Measurements from ENCODE around the gene LRWD1.
"Not testable (repeated sequence)": the region's sequence is repeated elsewhere in the genome, so short reads cannot be mapped to it uniquely, and the experiment has no call there.

The LRWD1 gene

DNA sequence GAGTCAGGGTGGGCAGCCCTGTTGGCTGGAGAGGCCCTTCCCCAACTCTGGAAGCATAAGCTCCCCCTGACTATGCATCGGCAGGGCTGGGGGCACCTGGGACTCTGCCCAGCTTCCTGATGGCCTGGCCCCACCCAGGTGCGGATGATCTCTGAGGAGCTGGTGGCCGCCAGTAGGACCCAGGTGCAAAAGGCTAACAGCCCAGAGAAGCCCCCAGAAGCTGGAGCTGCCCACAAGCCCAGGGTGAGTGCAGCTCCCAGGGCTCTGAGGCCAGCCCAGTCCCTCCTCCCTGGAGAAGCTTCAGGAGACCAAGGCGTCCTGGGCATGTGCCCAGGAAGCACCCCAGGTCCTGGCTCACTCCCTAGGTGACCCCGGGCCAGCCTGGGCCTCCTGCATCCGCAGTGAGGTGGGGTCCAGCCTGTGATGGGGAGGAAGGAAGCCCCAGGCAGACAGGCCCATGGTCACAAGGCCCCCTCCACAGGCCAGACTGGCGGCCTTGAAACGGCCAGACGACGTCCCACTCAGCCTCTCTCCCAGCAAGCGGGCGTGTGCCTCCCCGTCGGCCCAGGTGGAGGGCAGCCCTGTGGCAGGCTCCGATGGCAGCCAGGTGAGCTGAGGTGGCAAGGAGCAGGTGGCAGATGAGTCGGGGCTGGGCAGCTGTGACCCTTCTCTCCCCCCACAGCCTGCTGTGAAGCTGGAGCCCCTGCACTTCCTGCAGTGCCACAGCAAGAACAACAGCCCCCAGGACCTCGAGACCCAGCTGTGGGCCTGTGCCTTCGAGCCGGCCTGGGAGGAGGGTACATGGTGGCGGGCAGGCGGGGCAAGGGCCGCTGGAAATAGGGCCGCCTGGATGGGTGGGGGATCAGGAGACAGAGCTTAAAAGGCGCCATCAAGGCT lies 3.0 kb downstream of the LRWD1 start:
- no peak for DNase-seq

GRCh38 chr7:102468478-102469350 lies 3.9 kb downstream of the LRWD1 start:
- no peak for DNase-seq

DNA sequence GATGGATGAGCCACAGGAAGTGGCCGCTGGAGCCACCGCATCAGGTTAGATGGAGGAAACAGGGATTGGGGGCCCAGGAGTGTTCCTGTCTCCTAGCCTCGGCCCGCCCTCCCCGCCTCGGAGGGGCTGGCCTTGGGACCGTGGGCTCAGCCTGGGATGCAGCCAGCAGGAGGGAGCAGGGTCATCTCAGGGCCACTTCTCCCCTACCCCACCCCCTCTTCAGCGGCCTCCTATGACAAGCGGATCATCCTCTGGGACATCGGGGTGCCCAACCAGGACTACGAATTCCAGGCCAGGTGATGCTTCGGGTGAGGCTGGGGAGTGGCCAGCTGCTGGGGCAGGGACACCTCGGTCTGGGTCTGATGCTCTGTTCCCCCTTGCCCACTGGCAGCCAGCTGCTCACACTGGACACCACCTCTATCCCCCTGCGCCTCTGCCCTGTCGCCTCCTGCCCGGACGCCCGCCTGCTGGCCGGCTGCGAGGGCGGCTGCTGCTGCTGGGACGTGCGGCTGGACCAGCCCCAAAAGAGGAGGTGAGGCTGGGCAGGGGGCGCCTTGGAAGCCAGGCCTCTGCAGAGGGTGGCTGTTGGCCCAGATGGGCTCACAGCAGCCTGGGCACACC lies 4.7 kb downstream of the LRWD1 start:
- DNase-seq = no peak

DNA sequence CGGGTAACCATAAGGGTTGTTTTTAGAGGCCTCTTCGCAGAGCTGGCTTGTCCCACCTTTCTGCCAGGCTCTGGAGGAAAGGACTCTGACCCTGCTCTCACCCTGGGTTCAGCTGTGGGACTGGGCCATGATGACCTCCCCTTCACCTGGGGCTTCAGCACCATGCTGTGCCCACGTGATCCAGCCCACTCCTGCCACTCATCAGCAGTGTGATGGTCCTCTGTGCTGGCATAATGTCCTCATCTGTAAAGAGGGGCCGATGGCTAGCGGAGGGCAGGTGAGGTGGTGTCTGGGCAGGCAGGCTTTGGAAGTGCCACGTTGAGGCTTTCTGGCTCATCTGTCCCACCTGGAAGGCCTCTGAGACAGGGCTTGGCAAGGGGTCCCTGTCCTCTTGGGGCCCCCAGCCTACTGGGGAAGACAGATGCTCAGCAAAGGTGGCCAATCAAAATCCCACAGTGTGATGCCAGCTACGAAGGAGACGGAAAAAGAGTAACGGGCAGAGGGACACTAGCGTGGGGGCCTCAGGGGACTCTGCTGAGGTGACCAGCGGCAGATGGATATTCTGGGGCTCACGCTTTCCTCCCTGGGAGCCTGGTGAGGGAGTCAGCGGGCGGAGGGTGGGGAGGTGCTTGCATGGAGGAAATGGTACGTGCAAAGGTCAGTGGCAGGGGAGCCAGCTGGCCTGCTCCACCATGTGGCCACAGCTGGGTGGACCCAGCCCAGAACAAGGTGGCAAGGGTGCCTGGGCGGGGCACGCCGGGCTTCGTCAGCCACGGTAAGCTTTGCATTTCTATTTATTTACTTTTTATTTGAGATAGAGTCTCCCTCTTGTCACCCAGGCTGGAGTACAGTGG lies 5.4 kb downstream of the LRWD1 start:
- DNase-seq = no peak

GRCh38 chr7:102471791-102472125 lies 7.0 kb downstream of the LRWD1 start:
- DNase-seq = no peak

DNA sequence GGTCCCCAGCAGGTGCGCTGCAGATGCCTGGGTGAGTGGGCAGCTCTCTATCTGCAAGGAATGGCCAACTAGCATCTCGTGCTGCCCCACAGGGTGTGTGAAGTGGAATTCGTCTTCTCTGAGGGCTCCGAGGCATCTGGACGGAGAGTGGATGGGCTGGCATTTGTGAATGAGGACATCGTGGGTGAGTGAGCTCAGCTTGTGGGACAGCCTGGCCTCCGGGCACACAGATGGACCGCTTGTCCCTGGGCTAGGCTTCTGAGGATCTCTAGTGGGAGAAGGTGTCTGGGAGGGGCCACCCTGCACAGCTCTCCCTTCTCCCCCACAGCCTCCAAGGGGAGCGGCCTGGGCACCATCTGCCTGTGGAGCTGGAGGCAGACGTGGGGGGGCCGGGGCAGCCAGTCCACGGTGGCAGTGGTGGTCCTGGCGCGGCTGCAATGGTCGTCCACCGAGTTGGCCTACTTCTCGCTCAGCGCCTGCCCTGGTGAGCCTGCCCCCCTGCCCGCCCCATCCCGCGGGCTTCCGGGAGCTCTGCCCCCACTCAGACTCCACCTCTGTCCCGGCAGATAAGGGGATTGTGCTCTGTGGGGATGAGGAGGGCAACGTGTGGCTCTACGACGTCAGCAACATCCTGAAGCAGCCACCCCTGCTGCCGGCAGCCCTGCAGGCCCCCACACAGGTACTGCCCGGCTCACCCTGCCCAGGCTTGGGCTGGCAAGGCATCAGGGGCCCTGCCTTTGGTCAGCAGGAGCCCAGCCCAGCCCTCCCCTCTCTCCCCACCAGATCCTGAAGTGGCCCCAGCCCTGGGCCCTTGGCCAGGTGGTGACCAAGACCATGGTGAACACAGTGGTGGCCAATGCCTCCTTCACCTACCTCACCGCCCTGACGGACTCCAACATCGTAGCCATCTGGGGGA lies 7.6 kb downstream of the LRWD1 start:
- DNase-seq = no peak

DNA sequence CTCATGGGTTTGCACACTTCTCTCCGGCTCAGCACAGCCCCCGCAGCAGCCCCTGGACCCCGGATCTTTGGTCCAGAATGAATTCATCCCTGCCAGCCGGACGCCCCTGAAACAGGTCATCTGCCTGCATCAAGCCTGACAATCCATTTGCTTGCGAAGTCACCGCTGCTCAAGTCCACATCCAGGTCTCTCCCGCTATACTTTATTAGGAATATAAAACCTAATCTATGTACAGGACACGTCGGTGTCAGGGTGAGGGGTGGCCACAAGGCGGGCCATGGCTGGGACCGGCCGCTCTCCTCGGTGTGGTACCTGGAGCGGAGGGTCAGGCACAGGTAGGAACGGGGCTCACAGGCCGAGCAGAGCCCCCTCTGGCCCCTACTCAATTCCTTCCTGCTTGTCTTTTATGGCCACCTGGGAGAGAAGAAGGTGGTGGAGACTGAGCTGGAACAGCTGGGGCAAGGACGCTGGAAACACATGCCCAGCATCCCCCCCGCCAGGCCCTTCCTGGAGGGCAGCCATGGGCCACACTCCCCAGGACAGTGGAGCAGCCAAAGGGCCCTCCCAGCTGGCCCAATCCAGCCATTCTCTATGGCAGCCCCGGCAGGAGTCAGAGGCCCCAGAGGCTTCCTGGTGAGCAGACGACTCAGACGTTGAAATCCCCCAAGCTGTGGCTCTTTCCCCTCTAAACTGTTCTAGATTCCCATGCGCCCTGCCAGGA lies 8.6 kb downstream of the LRWD1 start:
- DNase-seq = peak in 15 of 56 donors; percentile 12 to 59 (median 24)

DNA sequence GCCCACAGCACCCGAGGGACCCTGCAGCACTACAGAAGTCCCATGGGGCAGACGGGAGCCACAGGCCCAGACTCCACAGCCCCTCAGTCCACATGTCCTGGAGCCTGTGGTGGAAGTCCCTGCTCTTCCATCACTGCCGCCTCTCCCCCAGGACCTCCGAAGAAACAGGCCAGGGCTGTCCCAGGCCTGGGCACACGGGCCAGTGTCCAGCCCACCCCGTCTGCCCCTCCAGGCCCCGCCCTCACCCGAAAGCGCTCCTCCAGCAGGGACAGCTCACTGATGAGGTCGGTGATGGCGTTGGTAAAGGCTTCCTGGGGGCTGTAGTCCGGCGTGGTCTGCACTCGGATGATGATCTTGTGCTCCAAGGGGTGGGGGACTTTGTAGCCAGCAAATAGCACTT lies 9.3 kb downstream of the LRWD1 start:
- DNase-seq = not testable (repeated sequence)

- not testable (repeated sequence) for DNase-seq
Observed at GRCh38 chr7:102474736-102475435, 10.1 kb downstream of the LRWD1 start.

DNA sequence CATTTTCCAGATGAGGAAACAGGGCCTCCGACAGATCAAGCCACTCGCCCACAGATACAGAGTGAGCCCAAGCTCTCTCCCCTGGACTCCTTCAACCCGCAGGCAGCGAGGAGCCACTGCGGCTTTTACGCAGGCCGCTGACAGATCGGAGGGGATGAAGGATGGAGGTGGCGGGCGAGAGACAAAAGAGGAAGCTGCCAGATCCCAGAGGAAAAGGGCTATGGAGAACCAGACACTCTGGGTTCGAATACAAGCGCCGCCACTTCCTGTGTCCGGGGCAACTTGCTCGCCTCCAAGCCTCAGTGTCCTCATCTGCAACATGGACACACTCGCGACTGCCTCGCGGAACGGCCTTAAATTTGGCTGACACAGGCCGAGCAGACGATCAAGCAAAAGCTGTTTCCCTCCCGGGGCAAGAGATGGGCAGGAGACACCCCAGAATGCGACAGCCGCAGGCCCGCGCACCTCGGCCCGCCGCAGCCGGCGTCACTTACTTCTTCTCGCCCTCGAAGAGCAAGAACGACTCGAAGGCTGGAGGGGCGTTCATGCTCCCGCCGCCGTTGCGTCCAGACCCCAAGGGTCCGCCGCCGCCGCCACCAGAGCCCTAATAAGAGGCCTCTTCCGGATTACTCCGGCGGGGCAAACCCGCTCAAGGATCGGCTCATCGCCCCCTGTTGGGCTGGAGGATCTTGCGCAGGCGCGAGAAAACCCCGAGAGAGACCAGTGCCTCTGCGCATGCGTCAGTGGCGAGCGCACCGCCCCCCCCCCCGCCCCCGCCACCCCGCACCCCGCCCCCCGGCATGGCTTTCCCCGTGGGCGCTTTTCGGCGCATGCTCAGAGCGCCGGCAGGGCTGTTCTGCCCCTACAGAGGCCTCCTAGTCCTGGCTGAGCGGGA lies 13.8 kb downstream of the LRWD1 start, which contains the start of gene POLR2J:
Gene POLR2J (minus strand): TSS at position 609 of the 895 bp plus-strand sequence. CDS start 62 bp downstream, at position 547.
- DNase-seq = not testable (repeated sequence)

DNA sequence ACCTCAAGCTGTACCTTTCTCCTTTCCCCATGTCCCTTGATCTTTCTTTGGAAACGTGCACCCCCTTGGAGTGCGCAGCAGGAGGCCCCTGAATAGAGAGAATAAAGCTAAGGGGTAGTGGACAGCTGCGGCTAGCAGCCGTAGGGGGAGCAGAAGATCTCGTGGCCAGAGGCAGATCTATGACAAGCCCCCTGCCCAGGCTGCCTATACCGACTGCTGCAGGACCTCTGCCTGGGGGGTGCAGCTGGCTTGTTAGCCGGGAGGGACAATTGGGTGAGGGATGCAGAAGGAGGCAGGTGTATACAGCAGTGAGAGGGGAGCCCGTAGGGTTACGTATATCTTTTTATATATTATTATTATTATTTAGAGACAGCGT lies 14.4 kb downstream of the LRWD1 start:
- DNase-seq = not testable (repeated sequence)

DNA sequence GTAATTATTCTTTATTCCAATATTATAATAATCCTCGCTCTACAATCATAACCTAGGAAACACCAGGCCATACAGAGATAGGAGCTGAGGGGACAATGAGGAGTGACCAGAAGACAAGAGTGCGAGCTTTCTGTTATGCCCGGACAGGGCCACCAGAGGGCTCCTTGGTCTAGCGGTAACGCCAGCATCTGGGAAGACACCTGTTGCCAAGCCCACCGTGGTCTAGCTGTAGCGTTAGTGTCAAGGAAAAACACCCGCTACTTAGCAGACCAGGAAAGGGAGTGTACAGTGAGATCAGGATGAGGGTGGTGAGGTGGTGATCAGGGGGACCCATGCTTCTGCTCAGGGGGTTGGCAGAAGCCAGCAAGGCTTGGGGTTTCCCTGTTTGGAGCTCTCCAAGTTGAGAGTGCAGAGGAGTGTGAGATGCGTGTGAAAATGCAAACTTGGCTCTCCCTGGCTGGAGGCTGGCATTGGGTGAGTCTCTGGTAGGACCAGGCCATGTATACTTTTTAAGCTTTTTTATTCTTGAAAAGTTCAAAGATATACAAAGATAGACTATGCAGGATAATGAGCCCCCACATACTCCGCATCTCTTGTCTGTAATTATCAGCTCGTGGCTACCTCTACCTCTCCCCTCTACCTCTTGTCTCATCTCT lies 15.3 kb downstream of the LRWD1 start:
- DNase-seq = not testable (repeated sequence)

- DNase-seq = not testable (repeated sequence)
Observed at GRCh38 chr7:102481962-102482361, 17.2 kb downstream of the LRWD1 start.

GRCh38 chr7:102484317-102484716 lies 19.5 kb downstream of the LRWD1 start:
- DNase-seq = not testable (repeated sequence)

GRCh38 chr7:102490529-102491075 lies 25.8 kb downstream of the LRWD1 start:
- not testable (repeated sequence) for DNase-seq

DNA sequence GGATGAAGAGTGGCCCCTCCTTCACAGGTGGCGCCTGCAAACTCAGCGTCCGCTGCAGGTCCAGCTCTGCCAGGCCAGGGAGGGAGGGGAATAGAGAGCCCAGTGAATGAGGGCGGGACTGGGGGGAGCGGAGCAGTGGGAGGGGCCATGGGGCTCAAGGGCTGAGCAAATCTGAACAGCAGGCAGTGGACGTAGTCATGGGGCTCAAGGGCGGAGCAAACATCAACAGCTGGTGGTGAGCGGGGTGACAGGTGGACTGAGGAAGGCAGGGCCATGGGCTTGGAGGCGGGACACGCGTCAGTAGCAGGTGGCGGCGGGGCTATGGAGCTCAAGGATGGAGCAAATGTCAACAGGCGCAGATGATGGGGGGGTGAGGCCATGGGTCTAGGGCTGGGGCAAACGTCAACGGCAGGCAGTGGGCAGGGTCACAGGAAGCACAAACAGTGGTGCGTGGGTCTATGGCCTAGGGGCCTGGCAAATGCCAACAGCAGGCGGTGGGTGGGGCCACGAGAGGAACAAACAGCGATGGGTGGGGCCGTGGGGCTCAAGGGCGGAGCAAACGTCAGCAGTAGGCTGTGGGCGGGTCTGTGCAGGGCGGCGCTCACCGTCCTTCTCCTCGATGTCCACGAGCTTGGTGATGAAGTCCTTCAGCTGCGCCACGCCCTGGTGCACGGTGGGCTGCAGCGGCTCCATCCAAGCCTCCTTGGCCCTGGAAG lies 28.6 kb downstream of the LRWD1 start:
- not testable (repeated sequence) for DNase-seq
